AG10803 (cell line): ENCODE measurements around the gene SMYD3.

ENCODE experiments used
- DNase-seq: peaks from one replicate; pipeline ENCODE4 v3.0.0; 2010; ENCODE audit warnings: low read depth
- H3K4me3 ChIP-seq: 2 replicates; pipeline ENCODE4 v1.5.1; 2011; ENCODE audit warnings: mild to moderate bottlenecking, low read length, control low read depth
- TF ChIP-seq, protein P1 (sequence below): conservative IDR thresholded peaks from 2 replicates; pipeline ENCODE4 v1.5.1; 2011; ENCODE audit warnings: mild to moderate bottlenecking, low read length, control low read depth, inconsistent platforms

The SMYD3 gene

GRCh38 chr1:246318036-246318359, 189.1 kb downstream of the SMYD3 start:
- TF ChIP-seq, protein P1, sequence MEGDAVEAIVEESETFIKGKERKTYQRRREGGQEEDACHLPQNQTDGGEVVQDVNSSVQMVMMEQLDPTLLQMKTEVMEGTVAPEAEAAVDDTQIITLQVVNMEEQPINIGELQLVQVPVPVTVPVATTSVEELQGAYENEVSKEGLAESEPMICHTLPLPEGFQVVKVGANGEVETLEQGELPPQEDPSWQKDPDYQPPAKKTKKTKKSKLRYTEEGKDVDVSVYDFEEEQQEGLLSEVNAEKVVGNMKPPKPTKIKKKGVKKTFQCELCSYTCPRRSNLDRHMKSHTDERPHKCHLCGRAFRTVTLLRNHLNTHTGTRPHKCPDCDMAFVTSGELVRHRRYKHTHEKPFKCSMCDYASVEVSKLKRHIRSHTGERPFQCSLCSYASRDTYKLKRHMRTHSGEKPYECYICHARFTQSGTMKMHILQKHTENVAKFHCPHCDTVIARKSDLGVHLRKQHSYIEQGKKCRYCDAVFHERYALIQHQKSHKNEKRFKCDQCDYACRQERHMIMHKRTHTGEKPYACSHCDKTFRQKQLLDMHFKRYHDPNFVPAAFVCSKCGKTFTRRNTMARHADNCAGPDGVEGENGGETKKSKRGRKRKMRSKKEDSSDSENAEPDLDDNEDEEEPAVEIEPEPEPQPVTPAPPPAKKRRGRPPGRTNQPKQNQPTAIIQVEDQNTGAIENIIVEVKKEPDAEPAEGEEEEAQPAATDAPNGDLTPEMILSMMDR: no peak
- no peak for DNase-seq
- no peak overlapping the region for H3K4me3 ChIP-seq

- DNase-seq: peak; percentile 42
- no peak overlapping the region for H3K4me3 ChIP-seq
- TF ChIP-seq, protein P1: no peak
These were observed 189.6 kb downstream of the SMYD3 start for GRCh38 chr1:246317332-246318035.

- H3K4me3 ChIP-seq: no peak overlapping the region
- TF ChIP-seq, protein P1: no peak
These were observed 195.6 kb downstream of the SMYD3 start for GRCh38 chr1:246311461-246311860.

DNA sequence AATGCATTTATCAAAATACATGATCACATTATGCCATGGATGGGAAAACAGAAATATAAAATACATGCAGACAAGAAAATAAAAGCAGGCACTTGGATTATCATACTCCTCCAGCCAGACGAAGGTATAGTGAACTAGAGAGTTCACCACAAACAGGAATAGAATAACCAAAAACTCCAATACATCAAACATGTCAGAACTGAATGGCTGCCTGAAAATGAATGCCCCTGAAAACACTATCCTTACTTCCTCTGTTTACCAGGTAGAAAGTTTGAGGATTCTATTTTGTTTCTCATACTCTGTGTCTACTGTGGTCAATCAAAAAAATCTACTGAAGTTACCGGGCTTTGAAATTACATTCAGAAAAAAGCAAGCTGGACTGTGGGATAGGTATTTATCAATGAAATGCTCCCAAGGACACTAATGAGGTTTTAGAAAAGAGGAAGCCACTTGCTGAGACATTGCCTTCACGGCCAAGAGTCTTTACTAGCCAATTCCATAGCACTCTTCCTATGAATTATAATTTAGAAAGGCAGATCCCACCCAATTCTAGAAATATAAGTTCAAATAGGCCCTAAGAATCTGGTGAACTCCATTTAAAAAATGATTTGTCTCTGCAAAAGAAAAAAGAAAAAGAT, 197.7 kb downstream of the SMYD3 start:
- TF ChIP-seq, protein P1: no peak
- H3K4me3 ChIP-seq: no peak overlapping the region
- DNase-seq: no peak

More at GRCh38 chr1:246311461-246311860, 195.6 kb downstream of the SMYD3 start:
- DNase-seq: no peak

DNA sequence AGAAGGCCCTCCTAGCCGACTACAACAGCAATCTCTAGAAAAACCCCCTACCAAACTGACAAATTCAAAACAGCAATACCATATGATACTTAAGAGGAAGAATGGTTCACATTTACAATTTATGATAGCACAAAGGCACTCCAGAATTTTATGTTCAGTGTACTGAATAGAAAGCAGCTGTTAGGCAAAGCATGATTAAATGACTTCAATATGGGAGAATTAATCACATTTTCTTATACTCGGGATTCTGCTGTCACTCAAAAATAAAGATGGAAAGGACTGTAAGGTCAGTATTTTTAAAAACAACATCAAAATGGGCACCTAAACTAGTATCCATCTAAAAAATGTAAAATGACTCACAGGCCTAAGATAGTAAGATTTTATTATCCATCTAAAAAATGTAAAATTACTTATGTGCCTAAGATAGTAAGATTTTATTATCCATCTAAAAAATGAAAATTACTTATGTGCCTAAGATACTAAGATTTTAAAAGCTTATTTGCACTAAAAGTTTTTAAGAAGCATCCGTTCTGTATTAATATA, 198.5 kb downstream of the SMYD3 start:
- no peak for DNase-seq
- no peak overlapping the region for H3K4me3 ChIP-seq
- TF ChIP-seq, protein P1: no peak

GRCh38 chr1:246306415-246307037, 200.6 kb downstream of the SMYD3 start:
- H3K4me3 ChIP-seq: no peak overlapping the region
- no peak for DNase-seq
- TF ChIP-seq, protein P1: no peak
